Activated naive CD4-positive, alpha-beta T cell (primary cell): ENCODE results near the gene DCBLD1.

ENCODE experiments used
- DNase-seq, 4 experiments: peaks; one replicate each; lab custom pipeline; 2025; lab: John Stamatoyannopoulos, UW

The DCBLD1 gene

GRCh38 chr6:117530467-117531242 is 48.2 kb downstream of the DCBLD1 start:
- no peak for DNase-seq

- DNase-seq = no peak
Observed at GRCh38 chr6:117531346-117531745, 48.9 kb downstream of the DCBLD1 start.

- DNase-seq = no peak
Observed at GRCh38 chr6:117531809-117532725, 49.6 kb downstream of the DCBLD1 start.

GRCh38 chr6:117533775-117534174 is 51.3 kb downstream of the DCBLD1 start:
- DNase-seq = no peak

GRCh38 chr6:117534974-117535373 is 52.5 kb downstream of the DCBLD1 start:
- no peak for DNase-seq

GRCh38 chr6:117536317-117536716 is 53.8 kb downstream of the DCBLD1 start:
- DNase-seq = no peak

GRCh38 chr6:117538615-117539014 is 56.1 kb downstream of the DCBLD1 start:
- no peak for DNase-seq

GRCh38 chr6:117540670-117541069 is 58.2 kb downstream of the DCBLD1 start:
- no peak for DNase-seq

- DNase-seq = no peak
Observed at GRCh38 chr6:117542493-117542892, 60.0 kb downstream of the DCBLD1 start.

- DNase-seq = no peak
Observed at GRCh38 chr6:117544716-117545115, 62.2 kb downstream of the DCBLD1 start.

GRCh38 chr6:117545161-117545595 is 62.7 kb downstream of the DCBLD1 start:
- DNase-seq = no peak

GRCh38 chr6:117546674-117547073 is 64.2 kb downstream of the DCBLD1 start:
- no peak for DNase-seq

- peak in 2 of 4 experiments; percentile 35 to 47 for DNase-seq
Observed at GRCh38 chr6:117547688-117548621, 65.5 kb downstream of the DCBLD1 start.

GRCh38 chr6:117548797-117549301 is 66.4 kb downstream of the DCBLD1 start:
- no peak for DNase-seq

GRCh38 chr6:117549611-117550010 is 67.1 kb downstream of the DCBLD1 start:
- DNase-seq = no peak

- no peak for DNase-seq
Observed at GRCh38 chr6:117550078-117550600, 67.7 kb downstream of the DCBLD1 start.

GRCh38 chr6:117550618-117551242 is 68.3 kb downstream of the DCBLD1 start:
- no peak for DNase-seq

GRCh38 chr6:117552618-117553017 is 70.1 kb downstream of the DCBLD1 start:
- no peak for DNase-seq

GRCh38 chr6:117553142-117553541 is 70.7 kb downstream of the DCBLD1 start:
- DNase-seq = no peak

GRCh38 chr6:117555262-117555849 is 72.9 kb downstream of the DCBLD1 start:
- no peak for DNase-seq
